Measurements from ENCODE around the gene NDUFB3. TPM values are rescaled to one million over a fixed set of nuclear protein-coding genes. Genes with fewer than 3 reads are reported as not detected.

The NDUFB3 gene
- polyA plus RNA-seq, 2 of the 4 experiments (the other 2 are of a cell fraction) = 162 to 220 TPM

DNA sequence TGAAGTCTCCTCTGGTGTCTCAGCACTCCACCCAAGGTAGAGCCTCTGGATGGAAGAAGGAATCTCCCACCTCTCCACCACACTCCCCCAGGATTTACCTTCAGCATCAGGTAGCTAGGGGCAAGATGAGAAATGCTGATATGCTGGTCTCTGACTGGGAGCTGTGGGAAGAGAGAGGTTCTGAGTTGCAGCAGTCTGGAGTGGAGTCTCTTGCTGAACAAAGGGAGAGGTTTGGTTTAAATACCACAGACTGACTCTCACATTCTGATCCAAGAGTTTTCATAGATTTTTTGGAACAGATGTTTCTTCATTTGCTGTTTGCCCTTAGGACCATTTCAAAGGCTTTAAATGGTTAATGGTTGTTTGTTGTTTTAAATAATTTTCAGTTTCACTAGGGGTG, 43.0 kb downstream of the NDUFB3 start:
- H3K9me3 ChIP-seq = no peaks in the 10 kb centered on the region
- H3K4me2 ChIP-seq = peak overlapping the region; percentile 44
- no peak for TF ChIP-seq RNF2 (IDR thresholded peaks at IDR 0.05; ENCODE audit: borderline replicate concordance, low read depth)
- TF ChIP-seq, protein P1, sequence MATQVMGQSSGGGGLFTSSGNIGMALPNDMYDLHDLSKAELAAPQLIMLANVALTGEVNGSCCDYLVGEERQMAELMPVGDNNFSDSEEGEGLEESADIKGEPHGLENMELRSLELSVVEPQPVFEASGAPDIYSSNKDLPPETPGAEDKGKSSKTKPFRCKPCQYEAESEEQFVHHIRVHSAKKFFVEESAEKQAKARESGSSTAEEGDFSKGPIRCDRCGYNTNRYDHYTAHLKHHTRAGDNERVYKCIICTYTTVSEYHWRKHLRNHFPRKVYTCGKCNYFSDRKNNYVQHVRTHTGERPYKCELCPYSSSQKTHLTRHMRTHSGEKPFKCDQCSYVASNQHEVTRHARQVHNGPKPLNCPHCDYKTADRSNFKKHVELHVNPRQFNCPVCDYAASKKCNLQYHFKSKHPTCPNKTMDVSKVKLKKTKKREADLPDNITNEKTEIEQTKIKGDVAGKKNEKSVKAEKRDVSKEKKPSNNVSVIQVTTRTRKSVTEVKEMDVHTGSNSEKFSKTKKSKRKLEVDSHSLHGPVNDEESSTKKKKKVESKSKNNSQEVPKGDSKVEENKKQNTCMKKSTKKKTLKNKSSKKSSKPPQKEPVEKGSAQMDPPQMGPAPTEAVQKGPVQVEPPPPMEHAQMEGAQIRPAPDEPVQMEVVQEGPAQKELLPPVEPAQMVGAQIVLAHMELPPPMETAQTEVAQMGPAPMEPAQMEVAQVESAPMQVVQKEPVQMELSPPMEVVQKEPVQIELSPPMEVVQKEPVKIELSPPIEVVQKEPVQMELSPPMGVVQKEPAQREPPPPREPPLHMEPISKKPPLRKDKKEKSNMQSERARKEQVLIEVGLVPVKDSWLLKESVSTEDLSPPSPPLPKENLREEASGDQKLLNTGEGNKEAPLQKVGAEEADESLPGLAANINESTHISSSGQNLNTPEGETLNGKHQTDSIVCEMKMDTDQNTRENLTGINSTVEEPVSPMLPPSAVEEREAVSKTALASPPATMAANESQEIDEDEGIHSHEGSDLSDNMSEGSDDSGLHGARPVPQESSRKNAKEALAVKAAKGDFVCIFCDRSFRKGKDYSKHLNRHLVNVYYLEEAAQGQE (IDR thresholded peaks at IDR 0.05) = no peak
- no peak for TF ChIP-seq HOXB5 (CRISPR knock-in tag; IDR thresholded peaks at IDR 0.05)
- TF ChIP-seq POLR2A (IDR thresholded peaks at IDR 0.05; ENCODE audit: low read length) = no peak
- TF ChIP-seq FOXS1 (CRISPR knock-in tag; IDR thresholded peaks at IDR 0.05) = no peak
- no peak for TF ChIP-seq ELK1 (IDR thresholded peaks at IDR 0.05; ENCODE audit: low read depth, low read length)
- TF ChIP-seq CBX2 (IDR thresholded peaks at IDR 0.05; ENCODE audit: borderline replicate concordance, low read depth) = no peak
- TF ChIP-seq GATA3 (IDR thresholded peaks at IDR 0.05; ENCODE audit: borderline replicate concordance) = no peak
- TF ChIP-seq EHF (CRISPR knock-in tag; IDR thresholded peaks at IDR 0.05) = no peak
- no peak for TF ChIP-seq CHD4 (IDR thresholded peaks at IDR 0.05; ENCODE audit: borderline replicate concordance)
- TF ChIP-seq JUN (IDR thresholded peaks at IDR 0.05) = no peak
- no peak for DNase-seq (ENCODE audit: low read depth in 1 of 2, low spot score in 1 of 2)
- ATAC-seq = no peak
- ChIA-PET POLR2A (interaction anchor here (0.5 to 1.2 kb wide), 2 partner anchors 123 to 226 kb away, joined by 3 read pairs; partner anchors contain the start of genes NIF3L1 and PPIL3), CTCF (interaction anchor here (0.6 to 5.1 kb wide), 4 partner anchors 44 to 201 kb away, joined by 3 to 108 read pairs (median 4); no protein-coding TSS in a partner anchor)
- H3K4me1 ChIP-seq = peaks cover 22% of the 10 kb centered on the region
- H3K27ac ChIP-seq = peak overlapping the region; percentile 27 to 99; a peak in 4 of 6 replicates
- no peak for FAIRE-seq
- H3K4me3 ChIP-seq = no peak overlapping the region

- CTCF ChIA-PET = interaction anchor here (1.0 to 5.1 kb wide), 7 partner anchors 13 to 61 kb away, joined by 3 to 108 read pairs (median 20); no protein-coding TSS in a partner anchor
- Histone ChIP-seq H3K9me3 (no peaks in the 10 kb centered on the region), H3K4me1 (peaks cover 37% of the 10 kb centered on the region), H3K4me3 (peak within 1 kb of the TSS; percentile 69), H3K4me2 (peak within 1 kb of the TSS; percentile 99), H3K27ac (peak within 1 kb of the TSS; percentile 90 to 99)
- no peak for FAIRE-seq
- peak; percentile 51 to 80 for DNase-seq (ENCODE audit: low read depth in 1 of 2, low spot score in 1 of 2)
- ATAC-seq = peak; percentile 66 to 67
- WGBS (ENCODE audit: missing lambda C conversion rate) = under 1% methylated on average over 38 of the region's 75 CpGs
- POLR2A ChIA-PET = interaction anchor here (0.8 to 3.6 kb wide), 9 partner anchors 9 to 116 kb away, joined by 3 to 39 read pairs (median 4); partner anchors contain the start of gene CASP10
- TF ChIP-seq USF2 (IDR thresholded peaks at IDR 0.05) = no peak
- TF ChIP-seq RNF2 (IDR thresholded peaks at IDR 0.05; ENCODE audit: borderline replicate concordance, low read depth) = no peak
- no peak for TF ChIP-seq TFCP2L1 (CRISPR knock-in tag; IDR thresholded peaks at IDR 0.05)
- no peak; a peak in 2 of 4 replicates for TF ChIP-seq CEBPB (IDR thresholded peaks at IDR 0.05)
- 0 out of 2 replicates have a peak, but pooled peaks have one; percentile 25 for TF ChIP-seq CHD4 (IDR thresholded peaks at IDR 0.05; ENCODE audit: borderline replicate concordance)
- no peak for TF ChIP-seq GATA3 (IDR thresholded peaks at IDR 0.05; ENCODE audit: borderline replicate concordance)
- TF ChIP-seq CBX2 (IDR thresholded peaks at IDR 0.05; ENCODE audit: borderline replicate concordance, low read depth) = no peak
- TF ChIP-seq, protein P2, sequence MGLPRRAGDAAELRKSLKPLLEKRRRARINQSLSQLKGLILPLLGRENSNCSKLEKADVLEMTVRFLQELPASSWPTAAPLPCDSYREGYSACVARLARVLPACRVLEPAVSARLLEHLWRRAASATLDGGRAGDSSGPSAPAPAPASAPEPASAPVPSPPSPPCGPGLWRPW (IDR thresholded peaks at IDR 0.05) = no peak
- no peak for TF ChIP-seq RCOR1 (IDR thresholded peaks at IDR 0.05; ENCODE audit: low read depth, low read length)
- no peak for TF ChIP-seq RFX5 (IDR thresholded peaks at IDR 0.05)
- TF ChIP-seq HDAC2 (IDR thresholded peaks at IDR 0.05) = no peak
- TF ChIP-seq, protein P3, sequence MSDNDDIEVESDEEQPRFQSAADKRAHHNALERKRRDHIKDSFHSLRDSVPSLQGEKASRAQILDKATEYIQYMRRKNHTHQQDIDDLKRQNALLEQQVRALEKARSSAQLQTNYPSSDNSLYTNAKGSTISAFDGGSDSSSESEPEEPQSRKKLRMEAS (IDR thresholded peaks at IDR 0.05) = peak; percentile 1
- TF ChIP-seq TP53 (CRISPR knock-in tag; IDR thresholded peaks at IDR 0.05) = peak; percentile 39; the same call in 1 of the 2 replicates
- no peak for TF ChIP-seq HOXB13 (CRISPR knock-in tag; IDR thresholded peaks at IDR 0.05; ENCODE audit: low read depth)
- TF ChIP-seq KDM5A (IDR thresholded peaks at IDR 0.05) = no peak
- no peak for TF ChIP-seq POLR2AphosphoS2 (conservative IDR thresholded peaks at IDR 0.05; ENCODE audit: low read length)
- TF ChIP-seq ZFP36 (IDR thresholded peaks at IDR 0.05; ENCODE audit: borderline replicate concordance, partially characterized antibody) = no peak
- no peak for TF ChIP-seq BHLHE40 (IDR thresholded peaks at IDR 0.05; ENCODE audit: low read depth, low read length)
- no peak for TF ChIP-seq SMC3 (IDR thresholded peaks at IDR 0.05)
- no peak for TF ChIP-seq HEYL (CRISPR knock-in tag; IDR thresholded peaks at IDR 0.05)
- TF ChIP-seq PBX3 (IDR thresholded peaks at IDR 0.05) = no peak
- TF ChIP-seq RAD21 (conservative IDR thresholded peaks at IDR 0.05 in 1 of 2, IDR thresholded peaks at IDR 0.05 in 1 of 2) = no peak
These were observed 44.5 kb downstream of the NDUFB3 start, which contains the start of gene CFLAR for GRCh38 chr2:201116115-201116958. TSS of gene CFLAR (plus strand) at chr2:201116164. CDS start at chr2:201129866, 13,702 bp downstream.
